HUES6 (cell line): ENCODE measurements around the gene CFAP54.
"Not testable (repeated sequence)": the region's sequence is repeated elsewhere in the genome, so short reads cannot be mapped to it uniquely, and the experiment has no call there.

Source experiments
- H3K27ac ChIP-seq: 2 replicates; pipeline ENCODE4 v1.7.0; 2013; ENCODE audit warnings: low read depth, mild to moderate bottlenecking, low read length, inconsistent platforms
- H3K27me3 ChIP-seq: 2 replicates; pipeline ENCODE4 v1.6.1; 2013; ENCODE audit warnings: low read length; ENCODE audit not compliant: control insufficient read depth, insufficient read depth
- H3K36me3 ChIP-seq: 2 replicates; pipeline ENCODE4 v1.6.1; 2013; ENCODE audit warnings: low read length; ENCODE audit not compliant: control insufficient read depth, insufficient read depth
- H3K4me1 ChIP-seq: 2 replicates; pipeline ENCODE4 v1.6.1; 2013; ENCODE audit warnings: low read length; ENCODE audit not compliant: control insufficient read depth, insufficient read depth
- H3K4me3 ChIP-seq: 2 replicates; pipeline ENCODE4 v1.5.1; 2013; ENCODE audit warnings: low read depth, low read length
- H3K9ac ChIP-seq: one replicate; pipeline ENCODE4 v1.6.1; 2013; ENCODE audit warnings: mild to moderate bottlenecking, low read length
- H3K9me3 ChIP-seq: 2 replicates; pipeline ENCODE4 v1.6.1; 2013; ENCODE audit warnings: low read depth, low read length; ENCODE audit not compliant: control insufficient read depth, insufficient read depth

CFAP54 gene

DNA sequence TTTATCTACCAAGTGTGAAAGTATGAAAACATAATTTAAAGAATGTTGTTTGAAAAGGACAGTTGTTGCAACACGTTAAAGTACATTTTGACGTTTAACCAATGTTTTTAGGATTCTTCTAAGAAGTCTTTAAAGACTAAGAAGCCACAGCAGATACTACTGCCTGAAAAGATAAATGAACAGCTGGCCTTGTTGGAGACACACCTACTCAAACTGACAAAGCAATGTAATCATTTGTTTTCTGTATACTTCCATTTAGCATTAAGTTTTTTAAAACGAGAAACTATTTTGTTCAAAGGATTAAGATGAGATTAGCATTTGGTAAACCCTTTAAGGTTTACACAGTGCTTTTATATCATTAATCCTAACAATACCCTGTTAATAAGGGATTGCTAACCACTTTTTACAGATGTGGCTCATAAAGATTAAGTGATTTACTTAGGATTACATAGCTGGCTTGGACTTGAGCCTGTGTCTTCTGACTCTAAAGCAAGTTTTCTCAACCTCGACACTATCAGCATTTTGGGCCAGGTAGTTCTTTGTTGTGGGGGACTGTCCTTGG is 134.4 kb downstream of the CFAP54 start:
- Histone ChIP-seq H3K9ac (no peak overlapping the region), H3K4me1 (0 out of 2 replicates have a peak, but pooled peaks cover 5% of the 10 kb centered on the region), H3K27me3 (no peaks in the 10 kb centered on the region), H3K27ac (no peak overlapping the region), H3K9me3 (no peaks in the 10 kb centered on the region), H3K36me3 (no peaks in the 10 kb centered on the region), H3K4me3 (no peak overlapping the region)

DNA sequence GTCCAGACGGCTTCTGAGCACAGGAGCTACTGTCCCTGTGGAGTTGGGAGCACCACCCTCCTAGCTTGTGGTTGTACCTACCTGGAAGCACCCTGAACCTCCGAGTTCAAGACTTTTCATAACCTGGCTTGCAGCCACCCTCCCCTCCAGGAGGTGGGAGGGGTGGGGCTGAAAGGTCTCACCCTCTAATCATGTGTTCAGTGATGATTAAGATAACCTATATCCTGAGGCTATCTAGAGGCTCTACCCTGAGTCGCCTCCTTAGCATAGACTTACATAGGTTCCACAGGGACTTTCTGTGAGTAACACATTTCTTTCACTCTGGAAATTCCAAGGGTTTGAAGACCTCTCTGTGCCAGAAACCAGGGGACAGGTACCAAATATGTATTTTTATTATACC is 146.5 kb downstream of the CFAP54 start:
- Histone ChIP-seq H3K27me3 (no peaks in the 10 kb centered on the region), H3K36me3 (no peaks in the 10 kb centered on the region), H3K4me3 (no peak overlapping the region), H3K4me1 (no peaks in the 10 kb centered on the region), H3K9ac (no peak overlapping the region), H3K9me3 (no peaks in the 10 kb centered on the region), H3K27ac (no peak overlapping the region)

DNA sequence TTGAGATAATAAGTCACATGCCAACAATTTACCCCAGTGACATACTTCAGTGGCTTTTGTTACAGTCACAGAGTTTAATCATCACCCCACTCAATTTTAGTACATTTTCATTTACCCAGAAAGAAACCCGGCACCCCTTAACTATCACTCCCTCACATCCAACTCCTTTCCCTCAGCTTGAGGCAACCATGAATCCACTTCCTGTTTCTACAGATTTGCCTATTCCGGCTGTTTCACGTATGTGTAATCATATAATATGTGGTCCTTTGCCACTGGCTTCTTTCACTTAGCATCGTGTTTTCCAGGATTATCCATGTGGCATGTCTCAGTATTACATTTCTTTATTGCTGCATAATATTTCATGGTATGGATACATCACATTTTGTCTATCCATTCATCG is 147.5 kb downstream of the CFAP54 start:
- H3K4me3 ChIP-seq: no peak overlapping the region
- H3K4me1 ChIP-seq: no peaks in the 10 kb centered on the region
- no peaks in the 10 kb centered on the region for H3K27me3 ChIP-seq
- H3K27ac ChIP-seq: no peak overlapping the region
- H3K9me3 ChIP-seq: no peaks in the 10 kb centered on the region
- no peaks in the 10 kb centered on the region for H3K36me3 ChIP-seq
- no peak overlapping the region for H3K9ac ChIP-seq

DNA sequence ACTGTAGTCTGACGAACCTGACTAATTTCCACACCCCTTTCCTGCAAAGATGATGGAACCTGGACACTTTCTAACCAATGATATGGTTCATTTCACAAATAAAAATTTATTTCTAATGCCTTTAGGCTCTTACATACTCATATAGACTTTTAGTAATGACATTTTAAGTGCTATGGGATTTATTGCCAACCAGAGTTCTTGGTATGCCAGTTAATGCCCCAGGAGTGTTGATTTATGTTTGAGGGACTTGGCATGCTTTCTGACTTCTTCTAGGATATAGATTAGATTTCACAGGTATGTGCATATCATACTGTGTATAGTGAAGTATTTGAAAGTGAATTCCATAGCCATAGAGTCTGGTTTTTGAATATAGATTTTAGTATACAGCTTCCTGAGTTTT is 159.5 kb downstream of the CFAP54 start:
- no peaks in the 10 kb centered on the region for H3K27me3 ChIP-seq
- no peak overlapping the region for H3K9ac ChIP-seq
- H3K9me3 ChIP-seq: 0 out of 2 replicates have a peak, but pooled peaks cover 6% of the 10 kb centered on the region
- no peak overlapping the region for H3K4me3 ChIP-seq
- no peaks in the 10 kb centered on the region for H3K4me1 ChIP-seq
- no peak overlapping the region for H3K27ac ChIP-seq
- H3K36me3 ChIP-seq: no peaks in the 10 kb centered on the region

GRCh38 chr12:96652870-96653269 is 163.5 kb downstream of the CFAP54 start:
- Histone ChIP-seq H3K4me1 (no peaks in the 10 kb centered on the region), H3K27ac (no peak overlapping the region)

GRCh38 chr12:96658075-96658474 is 168.7 kb downstream of the CFAP54 start:
- H3K9ac ChIP-seq: no peak overlapping the region
- H3K9me3 ChIP-seq: no peaks in the 10 kb centered on the region
- H3K27ac ChIP-seq: no peak overlapping the region
- no peaks in the 10 kb centered on the region for H3K27me3 ChIP-seq
- no peaks in the 10 kb centered on the region for H3K4me1 ChIP-seq
- no peak overlapping the region for H3K4me3 ChIP-seq
- H3K36me3 ChIP-seq: no peaks in the 10 kb centered on the region

More at GRCh38 chr12:96652870-96653269, 163.5 kb downstream of the CFAP54 start:
- Histone ChIP-seq H3K4me3 (no peak overlapping the region), H3K27me3 (no peaks in the 10 kb centered on the region), H3K9me3 (no peaks in the 10 kb centered on the region), H3K9ac (no peak overlapping the region), H3K36me3 (no peaks in the 10 kb centered on the region)

DNA sequence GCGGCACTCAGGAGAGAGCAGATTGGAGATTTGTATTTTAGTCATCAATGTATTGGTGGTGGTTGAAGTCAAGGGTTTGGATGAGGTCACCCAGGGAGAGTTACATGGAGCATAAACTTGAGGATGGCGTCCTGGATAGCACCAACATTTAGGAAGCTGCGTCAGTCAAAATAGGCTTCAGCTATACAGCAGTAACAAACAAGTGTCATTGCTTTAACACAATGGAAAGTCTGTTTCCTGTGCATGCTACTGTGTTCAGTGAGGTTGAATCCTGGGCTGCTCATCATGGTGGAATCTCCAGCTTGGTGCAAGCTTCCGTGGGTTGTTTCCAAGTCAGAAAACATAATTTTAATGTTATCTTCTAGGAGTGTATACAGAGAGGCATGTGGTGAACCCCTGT is 180.4 kb downstream of the CFAP54 start:
- Histone ChIP-seq H3K4me1 (no peaks in the 10 kb centered on the region), H3K4me3 (no peak overlapping the region), H3K27ac (no peak overlapping the region), H3K27me3 (no peaks in the 10 kb centered on the region), H3K9ac (no peak overlapping the region), H3K9me3 (peaks cover 8% of the 10 kb centered on the region), H3K36me3 (no peaks in the 10 kb centered on the region)

DNA sequence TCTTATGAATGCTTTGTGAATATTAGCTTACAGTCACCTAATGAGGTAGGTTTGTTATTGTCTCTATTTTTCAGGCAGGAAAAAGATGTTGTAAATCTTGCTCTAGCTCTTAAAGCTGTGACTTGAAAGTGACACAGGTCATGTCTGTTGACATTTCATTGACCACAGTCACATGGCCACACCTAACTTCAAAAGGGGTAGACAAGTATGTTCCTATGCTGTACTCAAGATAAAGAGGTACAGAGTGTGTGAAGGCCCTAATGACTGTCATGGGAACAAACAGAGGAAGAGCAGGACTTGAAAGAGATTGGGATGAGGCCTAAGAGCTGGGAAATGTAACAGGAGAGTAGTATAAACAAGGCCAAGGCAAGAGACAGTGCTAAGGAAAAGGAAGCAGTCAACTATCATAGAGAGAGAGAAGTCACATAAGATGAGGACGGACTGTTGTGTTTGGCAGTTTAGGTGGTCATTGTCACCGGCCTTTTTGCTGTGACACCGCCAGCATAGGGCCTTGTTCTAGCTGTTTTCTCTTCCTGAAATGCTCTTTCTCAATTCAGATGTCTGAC is 181.0 kb downstream of the CFAP54 start:
- Histone ChIP-seq H3K4me1 (no peaks in the 10 kb centered on the region), H3K36me3 (no peaks in the 10 kb centered on the region), H3K27me3 (no peaks in the 10 kb centered on the region), H3K27ac (no peak overlapping the region), H3K9me3 (peaks cover 8% of the 10 kb centered on the region), H3K4me3 (no peak overlapping the region), H3K9ac (no peak overlapping the region)

DNA sequence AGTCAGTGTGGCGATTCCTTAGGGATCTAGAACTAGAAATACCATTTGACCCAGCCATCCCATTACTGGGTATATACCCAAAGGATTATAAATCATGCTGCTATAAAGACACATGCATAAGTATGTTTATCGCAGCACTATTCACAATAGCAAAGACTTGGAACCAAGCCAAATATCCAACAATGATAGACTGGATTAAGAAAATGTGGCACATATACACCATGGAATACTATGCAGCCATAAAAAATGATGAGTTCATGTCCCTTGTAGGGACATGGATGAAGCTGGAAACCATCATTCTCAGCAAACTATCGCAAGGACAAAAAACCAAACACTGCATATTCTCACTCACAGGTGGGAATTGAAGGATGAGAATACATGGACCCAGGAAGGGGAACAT is 186.1 kb downstream of the CFAP54 start:
- H3K4me3 ChIP-seq, H3K9me3 ChIP-seq, H3K36me3 ChIP-seq: not testable (repeated sequence)

GRCh38 chr12:96677363-96677762 is 188.0 kb downstream of the CFAP54 start:
- Histone ChIP-seq H3K36me3 (no peaks in the 10 kb centered on the region), H3K27me3 (no peaks in the 10 kb centered on the region), H3K4me1 (no peaks in the 10 kb centered on the region), H3K9me3 (no peaks in the 10 kb centered on the region), H3K9ac (no peak overlapping the region), H3K27ac (no peak overlapping the region), H3K4me3 (no peak overlapping the region)

More for the DNA sequence above, 186.1 kb downstream of the CFAP54 start:
- not testable (repeated sequence) for H3K9ac ChIP-seq, H3K27me3 ChIP-seq, H3K27ac ChIP-seq, H3K4me1 ChIP-seq

GRCh38 chr12:96687719-96688118 is 198.3 kb downstream of the CFAP54 start:
- H3K4me3 ChIP-seq: no peak overlapping the region
- H3K27ac ChIP-seq: no peak overlapping the region
- H3K36me3 ChIP-seq: no peaks in the 10 kb centered on the region
- H3K9me3 ChIP-seq: no peaks in the 10 kb centered on the region
- H3K4me1 ChIP-seq: no peaks in the 10 kb centered on the region
- no peak overlapping the region for H3K9ac ChIP-seq
- no peaks in the 10 kb centered on the region for H3K27me3 ChIP-seq
